HG02588 (cell line): ENCODE data around the gene ARL16.

Experiments
- ATAC-seq: cut with Tn5 transposase; IDR thresholded peaks from one replicate; pipeline ENCODE4 v1.9.1; 2021; ENCODE audit warnings: mild to moderate bottlenecking, moderate library complexity; ENCODE audit not compliant: unreplicated experiment

Gene ARL16

DNA sequence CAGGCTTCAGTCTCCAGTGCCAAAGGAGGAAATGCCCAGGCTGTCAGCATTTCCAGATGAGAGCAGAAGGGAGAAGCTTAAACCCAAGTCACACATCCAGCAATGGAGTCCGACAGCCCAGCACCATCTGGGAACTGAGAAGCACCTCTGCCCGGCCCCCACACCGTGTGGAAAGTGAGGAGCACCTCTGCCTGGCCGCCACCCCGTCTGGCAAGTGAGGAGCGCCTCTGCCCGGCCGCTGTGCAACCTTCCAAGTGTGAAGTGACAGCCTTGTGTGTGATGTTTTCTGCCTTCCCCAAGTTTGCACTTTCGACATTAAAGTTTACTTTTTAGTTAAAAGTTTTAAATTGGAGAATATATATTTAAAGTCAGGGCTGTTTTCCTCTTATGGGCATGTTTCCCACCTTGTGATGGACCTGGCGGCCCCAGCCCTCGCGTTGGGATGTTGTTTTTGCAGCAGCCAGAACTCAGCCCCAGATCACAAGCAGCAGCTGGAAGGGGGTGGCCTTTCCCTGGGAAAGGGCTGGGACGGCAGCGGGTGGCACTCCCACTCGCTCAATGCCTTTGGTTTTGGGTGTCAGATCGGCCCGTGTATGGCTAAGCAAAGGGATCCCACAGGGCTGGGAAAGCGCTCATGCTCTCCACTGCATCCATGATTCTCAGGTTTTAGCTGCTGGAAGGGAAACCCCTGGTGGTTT, 9.9 kb downstream of the ARL16 start:
- no peak for ATAC-seq

GRCh38 chr17:81672954-81673353, 10.6 kb downstream of the ARL16 start:
- no peak for ATAC-seq

DNA sequence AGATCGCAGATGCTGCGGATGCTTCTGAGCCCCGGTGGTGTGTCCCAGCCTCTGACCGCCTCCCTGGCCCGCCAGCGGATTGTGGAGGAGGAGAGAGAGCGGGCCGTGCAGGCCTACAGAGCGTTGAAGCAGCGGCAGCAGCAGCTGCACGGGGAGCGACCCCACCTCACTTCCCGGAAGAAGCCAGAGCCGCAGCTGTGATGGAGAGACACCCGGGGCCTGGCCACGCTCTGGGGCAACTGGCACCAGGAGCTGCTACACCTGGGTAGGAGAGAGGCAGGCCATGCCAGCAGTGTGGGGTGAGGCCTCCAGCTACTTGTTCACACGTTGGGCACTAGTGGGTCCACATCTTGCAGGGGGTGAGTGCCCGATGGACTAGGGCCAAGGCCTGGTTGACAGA, 11.1 kb downstream of the ARL16 start:
- ATAC-seq = no peak

- ATAC-seq = no peak
These were observed 15.8 kb downstream of the ARL16 start for GRCh38 chr17:81667754-81668153.

- ATAC-seq = peak; percentile 82
These were observed 17.0 kb downstream of the ARL16 start, which contains the start of the genes CCDC137 and OXLD1 for GRCh38 chr17:81666342-81667191. TSS of gene CCDC137 (plus strand) at chr17:81666737. CDS start at chr17:81666767, 30 bp downstream. TSS of gene OXLD1 (minus strand) at chr17:81666605. CDS start at chr17:81666577, 28 bp downstream.

DNA sequence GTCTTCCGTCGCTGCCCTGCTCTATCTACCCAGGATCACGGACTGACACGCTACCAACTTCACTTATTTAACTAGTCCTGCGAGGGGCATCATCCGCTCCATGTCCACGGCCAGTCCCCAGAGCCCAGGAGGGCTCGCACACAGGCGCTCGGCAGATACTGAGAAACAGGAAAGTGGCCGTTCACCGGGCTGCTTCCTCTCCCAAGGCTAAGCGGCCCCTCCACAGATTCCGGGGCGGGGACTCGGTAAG, 17.6 kb downstream of the ARL16 start:
- peak; percentile 11 for ATAC-seq

GRCh38 chr17:81665205-81666091, 18.1 kb downstream of the ARL16 start:
- ATAC-seq = peak; percentile 6

GRCh38 chr17:81664051-81664470, 19.5 kb downstream of the ARL16 start:
- ATAC-seq = no peak

DNA sequence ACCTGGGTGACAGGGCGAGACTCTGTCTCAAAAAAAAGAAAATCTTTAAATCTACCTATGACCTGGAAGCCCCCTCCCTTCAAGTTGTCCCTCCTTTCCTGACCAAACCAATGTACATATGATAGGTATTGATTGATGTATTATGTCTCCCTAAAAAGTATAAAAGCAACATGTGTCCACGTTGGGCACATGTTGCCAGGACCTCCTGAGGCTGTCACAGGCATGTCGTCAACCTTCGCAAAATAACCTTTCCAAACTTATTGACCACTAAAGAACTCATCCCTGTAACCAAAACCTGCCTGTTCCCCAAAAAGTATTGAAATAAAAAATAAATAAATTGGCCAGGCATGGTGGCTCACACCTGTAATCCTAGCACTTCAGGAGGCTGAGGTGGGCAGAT, 21.6 kb downstream of the ARL16 start:
- no peak for ATAC-seq

DNA sequence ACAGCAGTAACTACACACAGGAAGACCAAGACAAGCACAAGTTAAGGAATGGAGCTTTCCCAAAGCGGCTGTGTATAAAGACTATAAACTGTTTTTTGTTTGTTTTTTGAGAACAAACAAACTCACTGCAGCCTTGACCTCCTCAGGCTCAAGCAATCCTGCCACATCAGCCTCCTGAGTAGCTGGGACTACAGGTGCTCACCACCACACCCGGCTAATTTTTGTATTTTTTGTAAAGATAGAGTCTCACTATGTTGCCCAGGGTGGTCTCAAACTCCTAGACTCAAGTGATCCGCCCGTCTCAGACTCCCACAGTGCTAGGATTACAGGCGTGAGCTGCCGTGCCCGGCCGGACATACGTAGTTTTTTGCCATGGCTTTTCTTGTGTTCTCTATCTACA, 23.2 kb downstream of the ARL16 start:
- ATAC-seq = no peak

GRCh38 chr17:81659038-81659437, 24.6 kb downstream of the ARL16 start:
- ATAC-seq = no peak

DNA sequence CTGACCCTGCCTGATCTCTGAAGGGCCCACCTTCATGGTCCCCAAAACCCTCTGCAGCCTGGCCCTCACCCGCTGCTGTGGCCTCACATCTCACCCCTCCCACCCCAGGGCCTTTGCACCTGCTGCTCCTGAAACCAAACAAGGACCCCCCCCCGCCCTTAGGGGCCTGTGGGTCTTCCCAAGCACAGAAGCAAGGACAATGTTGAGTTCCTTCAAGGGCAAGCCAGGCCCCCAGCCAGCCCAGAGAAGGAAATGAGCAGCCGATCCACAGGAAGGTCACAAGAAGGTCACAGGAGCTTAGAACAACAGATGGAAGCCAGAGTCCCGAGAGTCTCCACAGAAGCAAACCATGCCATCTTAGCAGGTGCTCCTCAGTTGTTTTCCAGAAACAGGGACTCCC, 26.8 kb downstream of the ARL16 start:
- no peak for ATAC-seq

GRCh38 chr17:81656118-81656743, 27.4 kb downstream of the ARL16 start, which contains the start of gene PDE6G:
TSS of gene PDE6G (minus strand) at chr17:81656542. CDS start at chr17:81653305, 3,237 bp downstream.
- no peak for ATAC-seq

GRCh38 chr17:81655378-81656117, 28.0 kb downstream of the ARL16 start:
- no peak for ATAC-seq

DNA sequence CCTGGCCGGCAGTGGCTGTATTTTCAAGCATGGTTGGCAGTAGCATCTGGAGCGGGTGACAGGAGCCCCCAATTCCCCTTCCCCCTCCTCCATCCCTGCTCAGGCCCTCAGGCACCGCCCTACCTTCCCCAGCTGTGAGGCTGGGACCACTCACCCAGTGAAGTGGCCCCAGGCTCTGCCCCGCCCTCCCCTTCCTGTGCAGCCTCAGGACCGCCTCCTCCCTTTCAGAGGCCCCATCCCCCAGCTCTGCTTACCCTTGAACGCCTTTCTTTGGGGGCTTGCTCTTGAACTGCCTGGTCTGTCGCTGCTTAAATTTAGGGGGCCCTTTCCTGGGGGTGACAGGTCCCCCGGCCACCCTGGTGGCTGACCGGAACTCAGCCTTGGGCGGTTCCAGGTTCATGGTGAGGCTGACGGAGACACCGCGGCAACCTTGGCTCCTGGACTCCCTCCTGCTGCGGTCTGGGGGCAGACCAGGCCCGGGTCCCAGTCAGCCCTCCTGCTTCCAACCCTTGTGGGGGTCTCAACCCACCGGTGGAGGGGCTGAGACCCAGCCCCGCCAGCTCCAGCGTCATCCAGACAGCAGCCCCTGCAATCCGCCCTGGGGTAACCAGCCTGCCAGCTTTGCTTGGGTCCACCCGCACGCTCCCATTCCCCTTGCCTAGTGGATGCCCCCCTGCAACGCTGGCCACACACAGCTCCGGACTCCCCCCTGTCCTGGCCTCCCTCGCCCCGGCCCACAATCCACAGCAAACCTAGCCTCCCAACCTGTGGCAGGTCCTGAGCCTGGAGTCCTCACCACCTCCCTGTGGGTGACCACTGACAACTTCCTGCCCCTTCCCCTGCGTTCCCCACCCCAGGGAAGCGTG, 30.5 kb downstream of the ARL16 start:
- ATAC-seq = no peak

GRCh38 chr17:81651692-81652091, 31.9 kb downstream of the ARL16 start:
- ATAC-seq = no peak

- ATAC-seq = no peak
These were observed 32.6 kb downstream of the ARL16 start for GRCh38 chr17:81650951-81651350.

- ATAC-seq = no peak
These were observed 34.9 kb downstream of the ARL16 start for GRCh38 chr17:81648707-81649085.

GRCh38 chr17:81648013-81648706, 35.4 kb downstream of the ARL16 start:
- ATAC-seq = no peak
